Measurements from ENCODE around the gene HNRNPM.

The HNRNPM gene

DNA sequence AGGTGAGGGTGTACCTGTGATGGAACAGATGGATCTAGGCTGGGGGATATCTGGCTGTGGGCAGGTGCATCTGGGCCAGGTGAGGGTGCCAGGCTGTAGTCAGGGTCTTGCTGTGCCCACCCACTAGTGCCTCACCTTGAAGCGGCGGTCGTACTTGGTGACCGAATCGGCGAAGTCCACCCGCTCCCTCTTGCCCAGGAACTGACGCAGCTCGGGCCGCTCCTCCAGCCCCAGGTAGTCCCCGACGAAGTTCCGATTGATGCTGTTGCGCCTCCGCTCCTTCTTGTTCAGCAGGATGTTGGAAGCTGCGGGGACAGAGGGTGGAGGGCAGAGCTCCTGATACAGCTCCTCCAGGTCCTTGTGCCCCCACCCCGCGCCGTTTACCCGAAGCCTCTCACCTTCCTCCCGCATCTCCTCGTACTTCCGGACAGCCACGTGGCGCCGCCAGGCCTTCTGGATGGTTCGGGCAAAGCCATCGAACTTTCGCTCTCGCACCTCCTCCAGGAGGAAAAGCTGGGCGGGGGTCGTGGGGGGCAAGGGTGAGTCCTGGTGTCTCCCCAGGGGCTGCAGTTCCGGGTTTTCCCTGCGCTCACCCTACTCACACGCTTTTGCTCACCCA, 85.4 kb downstream of the HNRNPM start:
- H3K4me1 ChIP-seq (ENCODE audit: insufficient read depth, low read length), result no peaks in the 10 kb centered on the region; the same call in 1 of the 2 replicates
- H3K9ac ChIP-seq (ENCODE audit: low read depth, low read length), result no peak overlapping the region
- H3K9me3 ChIP-seq (ENCODE audit: control insufficient read depth, insufficient read depth, low read length), result no peaks in the 10 kb centered on the region
- no peaks in the 10 kb centered on the region; the same call in 1 of the 2 replicates for H3K36me3 ChIP-seq (ENCODE audit: insufficient read depth, low read length)

DNA sequence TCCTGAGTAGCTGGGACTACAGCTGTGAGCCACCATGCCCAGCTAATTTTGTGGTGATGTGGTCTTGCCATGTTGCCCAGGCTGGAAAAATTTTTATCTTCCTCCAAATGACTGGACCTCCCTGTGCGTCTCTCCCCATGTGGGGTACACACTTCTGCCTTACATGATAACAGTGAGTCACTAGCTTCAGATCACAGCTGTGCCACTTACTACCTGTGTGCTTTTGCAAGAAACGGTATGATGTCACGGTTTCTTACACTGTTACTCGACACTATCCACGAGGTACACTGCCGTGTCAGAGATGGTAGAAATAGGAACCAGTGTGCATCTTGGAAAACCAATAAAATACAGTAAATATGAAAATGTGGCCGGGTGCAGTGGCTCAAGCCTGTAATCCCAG, 86.7 kb downstream of the HNRNPM start:
- Histone ChIP-seq H3K36me3 (ENCODE audit: insufficient read depth, low read length) (no peaks in the 10 kb centered on the region; the same call in 1 of the 2 replicates), H3K9ac (ENCODE audit: low read depth, low read length) (no peak overlapping the region), H3K9me3 (ENCODE audit: control insufficient read depth, insufficient read depth, low read length) (no peaks in the 10 kb centered on the region), H3K4me1 (ENCODE audit: insufficient read depth, low read length) (no peaks in the 10 kb centered on the region)

GRCh38 chr19:8532225-8532624, 87.5 kb downstream of the HNRNPM start:
- Histone ChIP-seq H3K4me1 (ENCODE audit: insufficient read depth, low read length) (no peaks in the 10 kb centered on the region), H3K36me3 (ENCODE audit: insufficient read depth, low read length) (no peaks in the 10 kb centered on the region; the same call in 1 of the 2 replicates), H3K9me3 (ENCODE audit: control insufficient read depth, insufficient read depth, low read length) (no peaks in the 10 kb centered on the region)

DNA sequence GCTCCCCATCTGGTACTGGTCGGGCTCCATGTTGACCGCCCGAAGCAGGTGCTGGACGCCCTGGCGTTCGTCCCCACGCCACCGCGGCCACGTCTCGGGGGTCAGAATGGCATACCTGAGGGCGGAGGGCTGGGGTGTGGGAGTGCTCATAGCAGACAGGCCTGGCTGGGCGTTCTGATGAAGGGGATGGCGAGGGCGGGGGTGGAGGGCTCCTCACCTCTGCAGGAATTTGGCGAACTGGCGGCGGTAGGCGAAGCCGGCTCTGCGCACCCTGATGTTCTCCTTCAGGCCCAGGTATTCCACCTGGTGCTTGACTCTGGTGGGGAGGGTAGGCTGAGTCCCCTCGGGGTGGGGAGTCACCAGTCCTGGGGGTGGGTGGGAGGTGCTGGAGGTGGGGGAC, 91.5 kb downstream of the HNRNPM start:
- no peaks in the 10 kb centered on the region for H3K4me1 ChIP-seq (ENCODE audit: insufficient read depth, low read length)

More at GRCh38 chr19:8532225-8532624, 87.5 kb downstream of the HNRNPM start:
- no peak overlapping the region for H3K9ac ChIP-seq (ENCODE audit: low read depth, low read length)

GRCh38 chr19:8537099-8537498, 92.3 kb downstream of the HNRNPM start:
- no peaks in the 10 kb centered on the region for H3K4me1 ChIP-seq (ENCODE audit: insufficient read depth, low read length)
- no peaks in the 10 kb centered on the region for H3K9me3 ChIP-seq (ENCODE audit: control insufficient read depth, insufficient read depth, low read length)
- H3K36me3 ChIP-seq (ENCODE audit: insufficient read depth, low read length), result no peaks in the 10 kb centered on the region; the same call in 1 of the 2 replicates
- no peak overlapping the region for H3K9ac ChIP-seq (ENCODE audit: low read depth, low read length)

More for the DNA sequence above, 91.5 kb downstream of the HNRNPM start:
- Histone ChIP-seq H3K9ac (ENCODE audit: low read depth, low read length) (no peak overlapping the region), H3K36me3 (ENCODE audit: insufficient read depth, low read length) (no peaks in the 10 kb centered on the region; the same call in 1 of the 2 replicates), H3K9me3 (ENCODE audit: control insufficient read depth, insufficient read depth, low read length) (no peaks in the 10 kb centered on the region)
